ENCODE results near the gene WNT9A. TPM values are rescaled to one million over a fixed set of nuclear protein-coding genes. Genes with fewer than 3 reads are reported as not detected.
A peak's percentile ranks its signal among the peaks of the same experiment; 100 is the strongest.

Gene WNT9A
- total and polyA plus RNA-seq, 9 of the 15 experiments (the other 6 are each of a cell fraction or from before 2014, with no cell fraction given), result 0.04 to 0.17 (median 0.10) TPM; not detected in 4

- TF ChIP-seq ZNF644 (tag; IDR thresholded peaks at IDR 0.05; ENCODE audit: low read depth) (no peak), ZFP30 (CRISPR knock-in tag; IDR thresholded peaks at IDR 0.05; ENCODE audit: borderline replicate concordance) (no peak), STAG1 (CRISPR knock-in tag; IDR thresholded peaks at IDR 0.05; ENCODE audit: borderline replicate concordance) (peak; percentile 39; the same call in 1 of the 2 replicates), KAT2B (IDR thresholded peaks at IDR 0.05; ENCODE audit: low read depth, low read length) (no peak), REST (IDR thresholded peaks at IDR 0.05; ENCODE audit: borderline replicate concordance) (peak; percentile 21; the same call in 1 of the 2 replicates), REST (CRISPR knock-in tag; IDR thresholded peaks at IDR 0.05; ENCODE audit: low read depth) (no peak), CTCF (IDR thresholded peaks at IDR 0.05 in 2 of 3, conservative IDR thresholded peaks at IDR 0.05 in 1 of 3; ENCODE audit: insufficient read depth in 2 of 3, low read depth in 1 of 3, low read length in 3 of 3) (peak in 2 of 3 experiments; percentile 45 to 47; a peak in 3 of 6 replicates), ZNF609 (CRISPR knock-in tag; IDR thresholded peaks at IDR 0.05; ENCODE audit: borderline replicate concordance) (no peak)
Observed at GRCh38 chr1:227942021-227942715, 5.6 kb downstream of the WNT9A start (continued).
